GM12878 (cell line): ENCODE measurements around the gene HCK. TPM values are rescaled to one million over a fixed set of nuclear protein-coding genes. Genes with fewer than 3 reads are reported as not detected.
A peak's percentile ranks its signal among the peaks of the same experiment; 100 is the strongest.

ENCODE experiments used
- ATAC-seq: fragments of 200-7000 bp; cut with Tn5 transposase; 3 replicates; pipeline ENCODE4 v1.9.1; 2020; ENCODE audit warnings: mild to moderate bottlenecking, moderate library complexity
- BruUV-seq: library from RNA; stranded (reverse); fragments of 400-500 nt; replicated peaks from 2 replicates; lab custom pipeline; 2021; lab: Mats Ljungman, UMichigan
- CTCF ChIA-PET: fragments of 300-600 bp; sonication (Branson Sonifier 250); formaldehyde crosslinking; extraction: SDS; loops from one replicate; lab custom pipeline; 2021; ENCODE audit warnings: inconsistent platforms; lab: Yijun Ruan, JAX
- POLR2A ChIA-PET: fragments of 350-600 bp; formaldehyde crosslinking; extraction: SDS; loops from one replicate; lab custom pipeline; 2021; ENCODE audit warnings: inconsistent platforms; lab: Charles Lee
- RAD21 ChIA-PET: fragments of 300-600 bp; sonication (Branson Sonifier 250); formaldehyde crosslinking; loops from one replicate; lab custom pipeline; 2023; ENCODE audit warnings: antibody characterized with exemption; ENCODE audit not compliant: unreplicated experiment; lab: Charles Lee
- SMC1A ChIA-PET: fragments of 300-600 bp; sonication (Branson Sonifier 250); formaldehyde crosslinking; loops from one replicate; lab custom pipeline; 2023; ENCODE audit not compliant: unreplicated experiment, uncharacterized antibody; lab: Charles Lee
- DNase-seq: peaks from one replicate; pipeline ENCODE4 v3.0.0-alpha.2; 2011; ENCODE audit warnings: low read depth, low spot score
- FAIRE-seq: peaks from 3 replicates; lab custom pipeline; 2011; peaks lifted over from hg19 to GRCh38; lab: Jason Lieb, UNC
- H2AFZ ChIP-seq: 2 replicates; pipeline ENCODE4 v1.6.0; 2011; ENCODE audit warnings: low read depth, low read length, control low read depth; ENCODE audit not compliant: control insufficient read depth
- H3K27ac ChIP-seq: 2 replicates; pipeline ENCODE4 v1.5.1; 2011; ENCODE audit warnings: control low read depth; ENCODE audit not compliant: control insufficient read depth, insufficient read depth
- H3K27me3 ChIP-seq, 2 experiments: replicated peaks in 1 of 2; 2 replicates each; pipeline versions ENCODE4 v1.6.0 to v1.6.1; 2011; ENCODE audit warnings: low read length in 1 of 2; ENCODE audit not compliant: control insufficient read depth in 2 of 2, insufficient read depth in 2 of 2
- H3K36me3 ChIP-seq, 2 experiments: 2 replicates each; pipeline ENCODE4 v1.5.1; 2011; ENCODE audit warnings: low read length in 1 of 2; ENCODE audit not compliant: control insufficient read depth in 2 of 2, insufficient read depth in 2 of 2
- H3K4me1 ChIP-seq: 2 replicates; pipeline ENCODE4 v1.6.1; 2011; ENCODE audit warnings: mild to moderate bottlenecking, low read length, moderate library complexity, mixed read lengths; ENCODE audit not compliant: control insufficient read depth, insufficient read depth
- H3K4me2 ChIP-seq: 2 replicates; pipeline ENCODE4 v1.6.0; 2011; ENCODE audit warnings: control low read depth; ENCODE audit not compliant: control insufficient read depth, insufficient read depth
- H3K4me3 ChIP-seq: fragments of 200-600 bp; sonication (generic); 2 replicates; pipeline ENCODE4 v1.5.1; 2016
- H3K79me2 ChIP-seq: 2 replicates; pipeline ENCODE4 v1.6.0; 2011; ENCODE audit warnings: low read length; ENCODE audit not compliant: control insufficient read depth, insufficient read depth
- H3K9ac ChIP-seq: 2 replicates; pipeline ENCODE4 v1.8.0; 2011; ENCODE audit warnings: low read length, control low read depth, mixed read lengths; ENCODE audit not compliant: control insufficient read depth, insufficient read depth
- H3K9me3 ChIP-seq: replicated peaks from 3 replicates; pipeline ENCODE4 v1.5.1; 2011; ENCODE audit warnings: mild to moderate bottlenecking, low read length; ENCODE audit not compliant: control insufficient read depth, insufficient read depth
- H4K20me1 ChIP-seq: 2 replicates; pipeline ENCODE4 v1.6.0; 2011; ENCODE audit not compliant: control insufficient read depth, insufficient read depth
- EZH2 ChIP-seq: IDR thresholded peaks from 2 replicates; pipeline ENCODE4 v1.6.1; 2012; ENCODE audit warnings: low read depth, mild to moderate bottlenecking, control low read depth, inconsistent platforms, low read length, borderline replicate concordance; ENCODE audit not compliant: control insufficient read depth
- GATAD2B ChIP-seq: fragments of 450-650 bp; conservative IDR thresholded peaks from 2 replicates; pipeline ENCODE4 v1.6.1; 2017; ENCODE audit warnings: low read depth, mild to moderate bottlenecking, moderate library complexity
- POLR2A ChIP-seq: IDR thresholded peaks from 2 replicates; pipeline ENCODE4 v1.6.1; 2011; ENCODE audit warnings: low read depth, mild to moderate bottlenecking, low read length
- RAD51 ChIP-seq: fragments of 450-650 bp; IDR thresholded peaks from 2 replicates; pipeline ENCODE4 v1.6.1; 2016; ENCODE audit warnings: moderate library complexity, mild to moderate bottlenecking, inconsistent platforms
- TCF7 ChIP-seq: IDR thresholded peaks from 2 replicates; pipeline ENCODE4 v1.6.1; 2014; ENCODE audit warnings: antibody characterized with exemption, borderline replicate concordance
- WGBS: methylation state at CpG from one replicate; pipeline ENCODE4 v1.1.6; 2016; ENCODE audit warnings: low lambda C conversion rate; ENCODE audit not compliant: insufficient replicate concordance, insufficient coverage; ENCODE audit errors: missing lambda C conversion rate; 5-methylcytosine and 5-hydroxymethylcytosine counted together
- in situ Hi-C: fragments of 300-500 bp; cut with MboI; formaldehyde crosslinking; loops from 9 replicates; pipeline ENCODE4 v1.14.3; 2018; ENCODE audit warnings: mixed read lengths
- intact Hi-C: fragments of 100-400 bp; cut with micrococcal nuclease; formaldehyde crosslinking; loops from one replicate; pipeline ENCODE4 v1.14.2; 2022; ENCODE audit not compliant: unreplicated experiment
- polyA plus RNA-seq, 11 experiments: library from polyadenylated mRNA; depleted of rRNA in 4 of 11; unstranded in 6 of 11; stranded (reverse) in 5 of 11; fragments of >200 nt; fragmentation: Nextera tagmentation in 4 of 11; fragmentation: Illumina TruSeq in 1 of 11; extraction: Ambion mirVana in 4 of 11; extraction: Trizol in 1 of 11; gene quantifications; 1 replicate in 1 of 11; 2 replicates in 10 of 11; pipeline versions ENCODE4 v1.2.1 to v1.2.3, GENCODE V29; 2011 to 2016; ENCODE audit warnings: inconsistent platforms in 2 of 11, missing spikeins in 2 of 11, low read depth in 1 of 11
- total RNA-seq, 4 experiments: library from RNA; depleted of rRNA in 3 of 4; stranded (reverse); fragments of >200 nt in 3 of 4; fragmentation: Illumina TruSeq in 1 of 4; extraction: Trizol in 1 of 4; gene quantifications; 2 replicates each; pipeline versions ENCODE4 v1.2.1 to v1.2.3, GENCODE V29; 2013 to 2021
- TF ChIP-seq, protein P1 (sequence below): fragments of 450-650 bp; IDR thresholded peaks from 2 replicates; pipeline ENCODE4 v1.6.1; 2016; ENCODE audit warnings: mild to moderate bottlenecking, moderate library complexity, borderline replicate concordance
- TF ChIP-seq, protein P2 (sequence below): fragments of 450-650 bp; IDR thresholded peaks from 2 replicates; pipeline ENCODE4 v1.6.1; 2017; ENCODE audit warnings: antibody characterized with exemption, mild to moderate bottlenecking, moderate library complexity

Gene HCK
- total and polyA plus RNA-seq, 10 of the 15 experiments (the other 5 are each of a cell fraction or from before 2014, with no cell fraction given): 1.3 to 30.3 (median 18.5) TPM

DNA sequence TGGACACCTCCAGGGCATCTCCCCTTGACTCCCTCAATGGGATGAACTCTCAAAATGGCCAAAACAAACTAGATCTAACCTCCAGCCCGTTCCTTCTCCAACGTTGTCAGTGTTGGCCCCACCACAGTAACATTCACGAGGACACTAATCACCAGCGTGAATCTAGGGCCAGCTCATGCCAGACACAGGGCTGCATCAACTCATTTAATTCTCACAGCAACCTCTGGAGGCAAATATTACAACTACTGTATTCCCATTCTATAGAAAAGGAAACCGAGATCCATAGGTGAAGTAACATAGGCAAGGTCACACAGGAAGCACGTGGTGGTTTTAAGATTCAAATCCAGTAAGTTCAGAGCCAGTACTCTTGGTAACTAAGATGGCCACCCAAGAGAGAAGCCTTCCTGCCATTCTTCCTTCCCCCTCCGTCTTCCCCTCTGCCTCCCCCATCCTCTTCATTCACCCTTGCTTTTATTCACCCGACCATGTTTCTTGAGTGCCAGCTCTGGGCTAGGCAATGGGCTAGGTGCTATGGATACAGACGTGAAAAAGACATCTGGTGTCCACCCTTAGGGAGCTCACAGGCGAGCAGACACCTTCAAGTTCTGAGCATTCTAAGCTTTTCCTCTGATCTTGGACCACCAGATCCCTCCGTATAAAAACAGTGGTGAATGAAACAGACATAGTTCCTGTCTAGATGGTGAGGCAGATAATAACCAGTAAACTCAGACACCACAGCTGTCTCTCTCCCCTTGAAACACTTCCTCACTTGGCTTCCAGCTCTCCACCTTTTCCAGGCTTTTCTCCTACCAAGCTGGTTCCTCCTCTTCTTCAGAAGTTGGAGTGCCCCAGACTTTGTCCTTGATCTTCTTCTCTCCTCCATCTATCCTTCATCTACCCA is 32.2 kb upstream of the HCK start:
- Histone ChIP-seq H3K9me3 (no peaks in the 10 kb centered on the region), H3K36me3 (no peaks in the 10 kb centered on the region), H3K4me3 (no peak overlapping the region), H3K9ac (no peak overlapping the region), H2AFZ (no peak overlapping the region), H3K4me2 (peak overlapping the region; percentile 55; the same call in 1 of the 2 replicates), H3K4me1 (no peaks in the 10 kb centered on the region), H3K79me2 (no peaks in the 10 kb centered on the region), H3K27ac (no peak overlapping the region), H4K20me1 (no peaks in the 10 kb centered on the region), H3K27me3 (peaks cover 8 to 12% of the 10 kb centered on the region in 2 experiments)
- FAIRE-seq (no peak), ATAC-seq (no peak), DNase-seq (no peak)
- BruUV-seq: no TSS peak
- RAD21 ChIA-PET: interaction anchor here (1.0 to 1.4 kb wide), 3 partner anchors 12 to 68 kb away, joined by 3 read pairs; partner anchors contain the start of gene PDRG1
- no peak for TF ChIP-seq TCF7
- 0 out of 2 replicates have a peak, but pooled peaks have one; percentile 62 for TF ChIP-seq EZH2
- CTCF ChIA-PET: interaction anchor here (0.6 to 2.5 kb wide), 10 partner anchors 10 to 197 kb away, joined by 3 to 11 read pairs (median 4); partner anchors contain the start of gene PDRG1
- WGBS: 12% methylated on average over 11 of the region's 11 CpGs
- intact Hi-C loops: loop anchor here (5.0 kb wide), 1 partner anchor 173 kb away; the partner anchor contains the start of gene FOXS1
- POLR2A ChIA-PET: interaction anchor here (0.6 to 0.8 kb wide), 3 partner anchors 38 to 62 kb away, joined by 3 to 4 read pairs (median 3); no protein-coding TSS in a partner anchor
- SMC1A ChIA-PET: interaction anchor here (0.7 to 2.0 kb wide), 5 partner anchors 12 to 166 kb away, joined by 3 to 7 read pairs (median 5); no protein-coding TSS in a partner anchor
- in situ Hi-C loops: no loop called here

- ChIA-PET POLR2A (no interaction called here), CTCF (interaction anchor here (1.2 to 2.5 kb wide), 5 partner anchors 11 to 174 kb away, joined by 3 to 11 read pairs (median 4); no protein-coding TSS in a partner anchor), RAD21 (no interaction called here), SMC1A (interaction anchor here (0.8 to 2.0 kb wide), 2 partner anchors 9 to 11 kb away, joined by 3 to 6 read pairs; no protein-coding TSS in a partner anchor)
- Histone ChIP-seq H4K20me1 (no peaks in the 10 kb centered on the region), H3K27ac (no peak overlapping the region), H3K4me3 (no peak overlapping the region), H3K79me2 (no peaks in the 10 kb centered on the region), H3K4me2 (no peak overlapping the region), H3K36me3 (no peaks in the 10 kb centered on the region), H3K9ac (no peak overlapping the region), H3K9me3 (no peaks in the 10 kb centered on the region), H2AFZ (no peak overlapping the region), H3K27me3 (peaks cover 8 to 12% of the 10 kb centered on the region in 2 experiments), H3K4me1 (no peaks in the 10 kb centered on the region)
- no TSS peak for BruUV-seq
- DNase-seq (no peak), FAIRE-seq (no peak), ATAC-seq (no peak)
- 47% methylated on average over 4 of the region's 4 CpGs for WGBS
- intact Hi-C loops: no loop called here
- in situ Hi-C loops: no loop called here
- TF ChIP-seq GATAD2B (no peak), RAD51 (no peak), POLR2A (no peak)
- TF ChIP-seq, protein P1, sequence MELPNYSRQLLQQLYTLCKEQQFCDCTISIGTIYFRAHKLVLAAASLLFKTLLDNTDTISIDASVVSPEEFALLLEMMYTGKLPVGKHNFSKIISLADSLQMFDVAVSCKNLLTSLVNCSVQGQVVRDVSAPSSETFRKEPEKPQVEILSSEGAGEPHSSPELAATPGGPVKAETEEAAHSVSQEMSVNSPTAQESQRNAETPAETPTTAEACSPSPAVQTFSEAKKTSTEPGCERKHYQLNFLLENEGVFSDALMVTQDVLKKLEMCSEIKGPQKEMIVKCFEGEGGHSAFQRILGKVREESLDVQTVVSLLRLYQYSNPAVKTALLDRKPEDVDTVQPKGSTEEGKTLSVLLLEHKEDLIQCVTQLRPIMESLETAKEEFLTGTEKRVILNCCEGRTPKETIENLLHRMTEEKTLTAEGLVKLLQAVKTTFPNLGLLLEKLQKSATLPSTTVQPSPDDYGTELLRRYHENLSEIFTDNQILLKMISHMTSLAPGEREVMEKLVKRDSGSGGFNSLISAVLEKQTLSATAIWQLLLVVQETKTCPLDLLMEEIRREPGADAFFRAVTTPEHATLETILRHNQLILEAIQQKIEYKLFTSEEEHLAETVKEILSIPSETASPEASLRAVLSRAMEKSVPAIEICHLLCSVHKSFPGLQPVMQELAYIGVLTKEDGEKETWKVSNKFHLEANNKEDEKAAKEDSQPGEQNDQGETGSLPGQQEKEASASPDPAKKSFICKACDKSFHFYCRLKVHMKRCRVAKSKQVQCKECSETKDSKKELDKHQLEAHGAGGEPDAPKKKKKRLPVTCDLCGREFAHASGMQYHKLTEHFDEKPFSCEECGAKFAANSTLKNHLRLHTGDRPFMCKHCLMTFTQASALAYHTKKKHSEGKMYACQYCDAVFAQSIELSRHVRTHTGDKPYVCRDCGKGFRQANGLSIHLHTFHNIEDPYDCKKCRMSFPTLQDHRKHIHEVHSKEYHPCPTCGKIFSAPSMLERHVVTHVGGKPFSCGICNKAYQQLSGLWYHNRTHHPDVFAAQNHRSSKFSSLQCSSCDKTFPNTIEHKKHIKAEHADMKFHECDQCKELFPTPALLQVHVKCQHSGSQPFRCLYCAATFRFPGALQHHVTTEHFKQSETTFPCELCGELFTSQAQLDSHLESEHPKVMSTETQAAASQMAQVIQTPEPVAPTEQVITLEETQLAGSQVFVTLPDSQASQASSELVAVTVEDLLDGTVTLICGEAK: no peak
- TF ChIP-seq, protein P2, sequence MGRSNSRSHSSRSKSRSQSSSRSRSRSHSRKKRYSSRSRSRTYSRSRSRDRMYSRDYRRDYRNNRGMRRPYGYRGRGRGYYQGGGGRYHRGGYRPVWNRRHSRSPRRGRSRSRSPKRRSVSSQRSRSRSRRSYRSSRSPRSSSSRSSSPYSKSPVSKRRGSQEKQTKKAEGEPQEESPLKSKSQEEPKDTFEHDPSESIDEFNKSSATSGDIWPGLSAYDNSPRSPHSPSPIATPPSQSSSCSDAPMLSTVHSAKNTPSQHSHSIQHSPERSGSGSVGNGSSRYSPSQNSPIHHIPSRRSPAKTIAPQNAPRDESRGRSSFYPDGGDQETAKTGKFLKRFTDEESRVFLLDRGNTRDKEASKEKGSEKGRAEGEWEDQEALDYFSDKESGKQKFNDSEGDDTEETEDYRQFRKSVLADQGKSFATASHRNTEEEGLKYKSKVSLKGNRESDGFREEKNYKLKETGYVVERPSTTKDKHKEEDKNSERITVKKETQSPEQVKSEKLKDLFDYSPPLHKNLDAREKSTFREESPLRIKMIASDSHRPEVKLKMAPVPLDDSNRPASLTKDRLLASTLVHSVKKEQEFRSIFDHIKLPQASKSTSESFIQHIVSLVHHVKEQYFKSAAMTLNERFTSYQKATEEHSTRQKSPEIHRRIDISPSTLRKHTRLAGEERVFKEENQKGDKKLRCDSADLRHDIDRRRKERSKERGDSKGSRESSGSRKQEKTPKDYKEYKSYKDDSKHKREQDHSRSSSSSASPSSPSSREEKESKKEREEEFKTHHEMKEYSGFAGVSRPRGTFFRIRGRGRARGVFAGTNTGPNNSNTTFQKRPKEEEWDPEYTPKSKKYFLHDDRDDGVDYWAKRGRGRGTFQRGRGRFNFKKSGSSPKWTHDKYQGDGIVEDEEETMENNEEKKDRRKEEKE: no peak
Measured at GRCh38 chr20:32021091-32021490, 31.0 kb upstream of the HCK start.
